Left renal pelvis (tissue), 4 donors: ENCODE data around the gene BBX. TPM values are rescaled to one million over a fixed set of nuclear protein-coding genes. Genes with fewer than 3 reads are reported as not detected.
"Not testable (repeated sequence)": the region's sequence is repeated elsewhere in the genome, so short reads cannot be mapped to it uniquely, and the experiment has no call there.

Experiments
- DNase-seq, 4 donors: peaks; one replicate each; pipeline ENCODE4 v3.0.0-alpha.2; 2013; ENCODE audit warnings: low read depth in 4 of 4, low spot score in 3 of 4
- polyA plus RNA-seq, 4 donors: library from polyadenylated mRNA; unstranded; fragments of 120-200 nt; gene quantifications; one replicate each; pipeline ENCODE4 v1.2.1, GENCODE V29; 2013; ENCODE audit not compliant: insufficient read length in 4 of 4

Gene BBX
- polyA plus RNA-seq, 4 donors = 57.8 to 77.8 (median 68.0) TPM

DNA sequence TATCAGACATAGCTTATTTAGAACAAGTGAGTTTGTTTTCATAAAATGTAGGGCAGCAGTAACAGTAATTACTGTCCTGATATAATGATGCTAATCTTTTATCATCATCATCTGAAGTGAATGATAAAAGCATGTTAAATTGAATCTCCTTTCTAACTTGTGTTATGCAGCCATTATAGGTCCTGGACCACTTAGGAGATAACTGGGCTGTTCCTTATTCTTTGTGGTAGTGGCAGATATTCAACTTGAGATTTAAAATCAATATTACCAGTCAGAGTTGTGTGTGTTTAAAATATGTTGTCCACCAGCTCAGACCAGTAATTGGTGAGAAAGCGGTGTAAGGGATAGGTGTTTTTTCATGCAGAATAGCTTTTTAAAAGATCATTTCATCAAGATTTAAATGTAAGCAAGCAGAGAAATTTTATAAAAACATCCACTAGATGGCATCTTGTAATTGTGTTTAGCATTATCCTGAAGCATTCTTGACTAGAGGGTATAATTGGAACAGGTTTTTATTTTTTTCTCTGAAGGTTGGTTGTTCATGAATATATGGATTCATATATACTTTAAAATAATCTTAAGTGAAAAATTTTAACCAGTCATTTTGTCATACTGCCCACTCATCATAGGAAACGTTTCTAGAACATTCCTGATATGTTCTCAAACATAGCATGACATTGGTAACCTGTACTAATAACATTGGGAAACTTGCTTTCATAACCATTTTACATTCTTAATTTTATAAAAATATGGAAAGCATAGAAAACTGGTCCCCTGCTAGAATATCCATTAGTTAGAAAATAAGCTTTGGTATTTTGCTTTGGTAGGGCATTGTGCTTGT is 153.9 kb downstream of the BBX start:
- DNase-seq = no peak

DNA sequence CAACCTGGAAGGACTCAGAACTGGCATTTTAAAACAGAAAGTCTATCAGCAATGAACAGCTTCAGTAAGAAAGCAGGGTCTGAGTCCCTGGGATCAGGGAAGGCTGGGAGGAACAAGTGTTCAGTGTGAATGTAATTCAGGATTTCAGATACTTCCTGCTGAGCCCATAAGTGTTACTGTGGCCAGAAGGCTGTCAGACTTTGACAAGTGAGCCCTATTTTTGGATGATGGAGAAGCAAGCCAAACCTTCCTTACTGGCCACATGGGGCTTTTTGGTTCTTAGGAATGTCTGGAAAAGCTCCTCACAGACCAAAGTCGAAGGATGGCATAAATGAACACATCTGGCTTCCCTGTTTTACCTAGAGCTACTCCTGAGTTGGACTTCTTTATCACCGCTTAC is 157.2 kb downstream of the BBX start:
- DNase-seq = no peak

DNA sequence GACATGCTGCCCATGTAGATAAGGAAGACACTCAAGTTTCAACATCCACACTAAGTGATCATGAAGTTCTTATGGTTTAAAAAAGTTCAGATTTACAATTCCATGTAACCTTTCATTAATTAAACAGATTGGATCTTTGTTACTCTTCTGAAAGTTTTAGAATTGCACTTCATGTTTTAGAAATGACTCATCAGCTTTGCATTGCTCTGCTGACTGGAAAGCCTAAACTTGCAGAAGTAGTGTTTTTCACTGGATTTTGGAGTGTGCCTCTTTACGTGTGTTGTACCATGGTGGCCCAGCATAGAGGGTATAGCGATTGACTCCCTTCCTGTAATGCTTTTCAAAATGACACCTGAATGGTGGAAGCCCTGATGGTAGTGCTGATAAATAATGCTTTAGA is 157.9 kb downstream of the BBX start:
- no peak for DNase-seq

DNA sequence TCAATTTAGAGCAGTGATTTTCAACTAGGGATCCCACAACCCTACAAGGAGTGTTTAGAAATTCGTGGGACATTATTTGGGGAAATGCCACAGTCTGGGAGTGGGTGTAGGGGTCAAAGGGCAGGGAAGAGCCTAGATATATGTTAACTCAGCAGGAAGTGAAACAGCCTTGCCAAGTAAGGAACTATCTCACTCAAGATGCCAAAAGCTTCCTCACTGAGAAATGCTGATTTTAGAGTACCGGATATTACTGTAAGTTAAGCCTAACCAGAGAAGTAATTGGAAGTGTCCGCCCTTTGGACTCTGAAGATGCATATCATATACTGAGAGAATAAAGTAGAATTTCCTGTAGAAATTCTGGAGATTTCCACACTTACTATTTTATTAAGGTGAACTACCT is 158.6 kb downstream of the BBX start:
- DNase-seq = no peak

DNA sequence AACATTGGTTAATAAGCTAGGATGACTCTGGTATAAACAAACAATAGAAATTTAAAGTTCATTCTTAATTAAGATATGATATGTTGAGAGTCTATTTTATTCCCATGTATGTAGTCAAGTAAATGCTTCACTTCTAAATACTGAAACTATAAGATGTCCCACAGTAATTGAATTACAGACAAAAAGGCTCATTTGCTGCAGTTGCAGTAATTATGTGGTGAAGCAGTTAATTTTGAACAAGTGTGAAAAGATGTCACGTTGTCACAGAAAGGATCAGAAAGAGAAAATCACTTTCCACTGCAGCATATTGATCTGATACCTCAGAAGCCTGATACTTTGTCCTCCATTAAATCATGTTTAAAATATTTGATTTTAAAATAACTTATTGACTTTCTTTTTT is 159.8 kb downstream of the BBX start:
- DNase-seq = no peak

DNA sequence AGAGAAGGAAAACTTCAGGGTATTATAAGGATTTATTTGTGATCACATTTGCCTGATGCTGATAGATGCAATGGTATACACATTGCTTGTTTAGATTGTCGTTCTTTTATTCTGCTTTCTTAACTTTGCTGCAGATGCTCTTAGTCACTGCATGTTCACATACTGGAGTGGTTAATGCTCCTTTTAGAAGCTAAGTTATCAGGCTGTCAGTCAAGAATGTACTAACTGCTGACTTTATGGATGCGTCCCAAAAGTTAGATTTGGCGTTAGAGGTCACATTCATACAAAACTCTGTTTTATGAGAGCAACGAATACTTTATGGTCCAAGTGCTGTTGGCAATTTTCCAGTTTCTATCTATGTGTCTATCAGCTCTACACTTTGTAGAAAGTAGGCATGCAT is 160.7 kb downstream of the BBX start:
- DNase-seq = no peak

DNA sequence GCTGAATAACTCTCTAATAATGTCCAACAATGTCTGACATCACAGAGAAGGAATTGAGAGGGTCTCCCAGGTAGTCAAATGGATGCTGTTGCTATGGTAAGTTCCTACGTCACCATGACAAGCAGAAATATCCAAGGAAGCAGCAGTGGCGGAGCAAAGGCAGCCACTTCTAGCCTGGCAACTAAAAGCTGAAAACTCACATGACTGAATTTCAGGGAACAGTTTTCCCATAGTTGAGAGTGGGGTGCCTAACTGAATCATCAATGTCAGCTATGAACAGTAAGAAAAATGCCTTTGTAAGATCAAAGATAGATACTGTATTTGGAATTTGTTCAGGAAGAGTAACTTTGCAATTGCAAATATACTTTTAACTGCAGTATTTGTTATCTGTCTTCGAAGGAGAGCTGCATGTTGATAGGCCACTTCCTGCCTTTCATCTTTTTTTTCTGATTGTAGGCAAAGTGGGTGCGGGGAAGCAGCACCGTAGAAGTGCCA is 161.7 kb downstream of the BBX start:
- no peak for DNase-seq

DNA sequence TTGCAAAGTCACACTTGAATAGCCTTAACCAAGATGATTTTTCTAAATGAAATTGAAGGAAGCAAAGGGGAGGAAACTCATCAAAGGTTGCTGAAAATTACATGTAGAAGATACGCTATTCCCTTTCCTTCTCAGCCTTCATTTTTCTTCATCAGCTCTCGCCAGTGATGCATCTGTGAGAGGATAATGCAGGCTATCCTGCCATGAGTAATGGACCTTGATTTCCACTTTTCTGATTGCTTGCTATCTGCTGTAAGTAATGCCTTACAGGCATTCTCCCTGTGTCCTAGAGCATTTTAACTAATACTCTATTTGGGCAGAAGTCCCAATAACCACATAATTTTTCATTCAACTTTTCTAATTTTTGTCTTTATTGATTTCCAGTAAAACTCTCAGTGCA is 162.6 kb downstream of the BBX start:
- DNase-seq = no peak

DNA sequence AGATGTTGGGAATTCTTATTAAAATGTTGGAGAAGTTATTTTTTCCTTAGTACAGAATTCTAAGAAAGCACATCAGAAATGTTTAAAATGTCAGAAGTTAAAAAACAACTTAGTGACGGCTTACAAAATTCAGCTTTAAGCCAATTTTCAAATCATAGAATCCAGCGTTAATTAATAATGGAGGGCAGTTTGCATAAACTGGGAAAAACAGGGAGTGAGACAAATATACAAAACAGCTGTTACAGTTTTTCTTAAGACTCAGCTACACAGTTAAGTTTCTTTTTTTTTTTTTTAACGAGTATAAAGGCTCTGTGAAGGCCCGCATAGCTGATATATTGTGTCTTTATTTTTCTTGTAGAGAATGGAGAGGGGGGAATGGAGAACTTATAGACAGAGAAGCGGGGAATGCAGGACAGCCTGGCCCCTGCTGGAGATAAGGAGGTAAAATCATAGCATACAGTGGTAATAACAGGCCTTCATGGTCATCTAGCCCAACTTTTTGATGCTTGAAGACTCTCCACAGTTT is 164.4 kb downstream of the BBX start:
- DNase-seq = no peak

DNA sequence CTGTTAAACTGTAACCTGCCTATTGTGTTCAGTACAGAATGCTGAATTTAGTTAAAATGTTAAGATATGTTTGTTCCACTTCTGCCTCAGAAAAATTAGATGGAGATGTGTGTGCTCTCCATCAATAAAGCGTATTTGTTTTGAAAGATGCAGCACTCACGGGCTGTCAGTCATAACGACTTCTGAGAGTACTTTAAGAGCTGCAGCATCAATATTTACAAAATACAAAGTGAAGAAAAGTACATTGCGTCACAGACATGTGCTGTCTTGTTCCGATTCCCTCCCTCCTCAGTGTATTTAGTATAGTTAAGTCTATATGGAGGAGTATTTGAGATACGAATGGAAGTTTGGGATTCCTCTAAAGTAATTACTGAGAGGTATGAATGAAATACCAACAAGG is 166.6 kb downstream of the BBX start:
- no peak for DNase-seq

DNA sequence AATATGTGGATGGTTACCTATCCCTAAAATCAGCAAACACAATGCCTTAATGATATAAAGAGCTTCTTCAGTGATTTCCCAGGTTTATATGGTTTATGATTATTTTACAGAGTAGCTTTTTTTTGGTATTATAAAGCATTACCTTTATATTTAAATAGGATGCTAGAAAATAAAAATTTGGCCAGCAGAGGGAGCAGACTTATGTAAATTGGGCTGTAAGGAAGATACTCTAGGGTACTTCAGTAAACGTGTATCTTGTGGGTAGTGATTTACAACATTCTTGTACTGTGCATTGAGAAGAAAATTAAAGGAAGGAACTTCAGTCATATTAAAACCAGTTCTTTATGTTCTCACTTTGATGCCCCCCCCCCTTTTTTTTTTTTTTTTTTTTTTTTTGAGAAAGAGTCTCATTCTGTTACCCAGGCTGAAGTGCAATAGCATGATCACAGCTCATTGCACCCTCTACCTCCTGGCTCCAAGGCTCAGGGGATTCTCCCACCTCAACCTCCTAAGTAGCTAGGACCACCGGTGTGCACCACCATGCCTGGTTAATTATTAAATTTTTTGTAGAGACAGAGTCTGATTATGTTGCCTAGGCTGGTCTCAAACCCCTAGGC is 167.9 kb downstream of the BBX start:
- peak in 2 of 4 donors; percentile 22 to 35 for DNase-seq

DNA sequence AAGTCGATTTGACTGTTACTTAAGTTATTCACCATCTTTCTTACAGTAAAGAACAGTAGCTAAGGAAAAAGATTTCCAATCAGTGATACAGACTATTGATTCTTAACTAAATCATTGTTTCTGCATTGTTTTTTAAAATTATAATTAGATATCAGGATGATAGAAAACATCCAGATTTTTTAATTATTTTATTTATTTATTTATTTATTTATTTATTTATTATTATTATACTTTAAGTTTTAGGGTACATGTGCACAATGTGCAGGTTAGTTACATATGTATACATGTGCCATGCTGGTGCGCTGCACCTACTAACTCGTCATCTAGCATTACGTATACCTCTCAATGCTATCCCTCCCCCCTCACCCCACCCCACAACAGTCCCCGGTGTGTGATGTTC is 169.2 kb downstream of the BBX start:
- DNase-seq = not testable (repeated sequence)

DNA sequence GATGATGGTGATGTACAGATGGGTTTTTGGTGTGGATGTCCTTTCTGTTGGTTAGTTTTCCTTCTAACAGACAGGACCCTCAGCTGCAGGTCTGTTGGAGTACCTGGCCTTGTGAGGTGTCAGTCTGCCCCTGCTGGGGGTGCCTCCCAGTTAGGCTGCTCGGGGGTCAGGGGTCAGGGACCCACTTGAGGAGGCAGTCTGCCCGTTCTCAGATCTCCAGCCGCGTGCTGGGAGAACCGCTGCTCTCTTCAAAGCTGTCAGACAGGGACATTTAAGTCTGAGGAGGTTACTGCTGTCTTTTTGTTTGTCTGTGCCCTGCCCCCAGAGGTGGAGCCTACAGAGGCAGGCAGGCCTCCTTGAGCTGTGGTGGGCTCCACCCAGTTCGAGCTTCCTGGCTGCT is 174.6 kb downstream of the BBX start:
- DNase-seq = not testable (repeated sequence)

DNA sequence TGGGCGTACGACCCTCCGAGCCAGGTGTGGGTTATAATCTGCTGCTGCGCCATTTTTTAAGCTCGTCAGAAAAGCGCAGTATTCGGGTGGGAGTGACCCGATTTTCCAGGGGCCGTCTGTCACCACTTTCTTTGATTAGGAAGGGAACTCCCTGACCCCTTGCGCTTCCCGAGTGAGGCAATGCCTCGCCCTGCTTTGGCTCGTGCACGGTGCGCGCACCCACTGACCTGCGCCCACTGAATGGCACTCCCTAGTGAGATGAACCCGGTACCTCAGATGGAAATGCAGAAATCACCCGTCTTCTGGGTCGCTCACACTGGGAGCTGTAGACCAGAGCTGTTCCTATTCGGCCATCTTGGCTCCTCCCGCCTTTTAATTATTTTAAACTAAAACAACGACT is 175.1 kb downstream of the BBX start:
- DNase-seq = not testable (repeated sequence)

DNA sequence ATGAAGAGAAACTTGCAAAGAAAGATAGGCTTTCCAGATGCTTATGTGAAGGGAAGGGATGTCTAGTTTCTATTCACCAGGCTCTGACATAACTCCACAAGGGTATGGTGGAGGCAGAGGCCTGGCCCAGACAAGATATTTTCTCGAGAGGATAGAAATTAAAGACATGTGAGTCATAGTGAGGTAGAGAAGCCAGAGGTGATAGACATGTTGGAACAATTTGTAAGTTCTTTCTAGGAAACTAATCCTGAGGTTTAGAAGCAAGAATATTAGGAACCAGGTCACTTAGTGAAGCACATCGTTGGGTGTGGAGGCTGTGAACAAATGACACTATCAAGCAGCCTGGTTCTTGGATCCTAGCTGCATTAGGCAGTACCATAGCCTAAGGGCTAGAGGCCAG is 176.9 kb downstream of the BBX start:
- DNase-seq = no peak

DNA sequence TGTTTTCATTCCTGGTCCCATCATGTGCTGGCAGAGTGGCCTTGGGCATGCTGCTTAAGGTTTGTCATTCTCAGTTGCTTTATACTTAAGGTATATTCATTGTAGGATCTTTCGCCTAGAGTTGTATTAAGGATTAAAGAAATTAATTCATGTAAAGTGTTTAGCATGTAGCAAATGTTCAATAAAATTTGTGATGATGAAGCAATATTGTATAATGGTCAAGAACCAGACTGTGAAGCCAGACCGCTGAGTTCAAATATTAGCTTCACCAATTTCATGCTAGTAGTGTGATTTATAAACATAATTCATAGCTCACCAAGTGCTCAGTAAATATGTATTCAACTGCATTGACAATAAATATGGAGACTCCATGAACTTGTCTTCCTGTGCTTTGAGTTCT is 178.5 kb downstream of the BBX start:
- DNase-seq = no peak

DNA sequence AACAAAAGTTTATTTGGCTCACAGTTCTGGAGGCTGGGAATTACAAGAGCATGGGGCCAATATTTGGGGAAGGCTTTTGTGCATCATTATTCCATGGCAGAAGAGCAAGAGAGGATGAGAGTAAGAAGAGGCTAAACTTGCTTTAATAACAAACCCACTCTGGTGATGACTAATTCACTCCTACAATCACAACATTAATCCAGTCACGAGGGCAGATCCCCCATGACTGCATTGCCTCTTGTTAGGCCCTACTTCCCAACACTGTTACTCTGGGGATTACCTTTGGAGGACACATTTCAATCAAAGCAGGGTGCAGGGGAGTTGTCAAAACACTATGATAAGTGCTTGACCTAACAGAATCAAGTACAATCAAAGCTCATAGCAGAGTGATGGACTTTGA is 181.7 kb downstream of the BBX start:
- DNase-seq = no peak

DNA sequence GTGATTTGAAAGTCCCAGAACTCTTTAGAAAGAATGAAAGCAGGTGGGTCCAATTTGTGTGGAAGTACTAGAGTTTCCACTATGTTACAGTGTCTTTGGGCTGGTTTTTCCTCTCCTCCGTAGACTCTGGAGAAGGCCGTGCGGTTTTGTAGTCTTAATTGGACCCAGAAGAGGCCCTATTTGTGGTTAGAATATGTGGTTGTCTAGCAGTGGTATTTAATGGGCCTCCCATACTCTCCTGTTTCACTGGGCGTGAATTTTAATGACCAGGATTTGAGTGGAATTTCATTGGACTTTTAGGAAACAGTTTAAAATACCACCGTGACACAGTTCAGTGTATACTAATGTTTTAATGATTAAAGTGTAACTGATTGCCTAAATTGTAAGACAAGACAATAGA is 182.3 kb downstream of the BBX start:
- DNase-seq = no peak

DNA sequence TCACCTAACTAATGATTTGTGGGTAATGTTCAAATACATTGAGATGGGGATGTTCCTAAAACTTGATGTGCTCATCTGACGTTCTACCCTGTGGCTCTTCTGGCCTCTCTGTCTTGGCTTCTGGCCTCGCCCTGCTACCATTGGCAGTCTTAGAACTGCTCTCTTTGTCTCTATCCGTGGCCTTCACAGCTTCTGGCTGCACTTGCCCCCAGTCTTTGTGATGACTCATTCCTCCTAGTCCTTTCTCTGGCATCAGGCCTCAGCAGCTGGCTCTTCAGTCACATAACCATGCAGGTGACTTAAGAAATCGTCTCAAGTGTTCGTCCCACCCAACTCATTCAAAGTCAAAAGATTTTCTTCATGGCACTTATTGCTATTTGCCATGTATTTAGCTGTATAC is 188.1 kb downstream of the BBX start:
- no peak for DNase-seq

DNA sequence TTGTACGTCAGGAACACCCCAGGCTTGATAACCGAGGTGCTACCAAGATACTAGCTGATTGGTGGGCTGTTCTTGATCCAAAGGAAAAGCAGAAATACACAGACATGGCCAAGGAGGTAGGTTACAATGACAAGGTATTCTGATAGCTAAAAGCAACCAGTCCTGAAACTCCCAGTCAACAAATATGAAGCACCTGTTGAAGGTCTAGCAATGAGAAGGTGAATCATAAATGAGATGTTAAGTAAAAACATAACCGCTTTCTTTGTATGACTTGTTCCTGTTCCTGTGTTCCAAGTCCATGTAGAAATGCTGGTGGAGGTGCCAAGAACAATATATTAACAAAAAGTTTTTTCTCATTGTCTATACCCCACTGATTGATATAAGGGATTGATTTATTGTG is 194.0 kb downstream of the BBX start:
- no peak for DNase-seq

DNA sequence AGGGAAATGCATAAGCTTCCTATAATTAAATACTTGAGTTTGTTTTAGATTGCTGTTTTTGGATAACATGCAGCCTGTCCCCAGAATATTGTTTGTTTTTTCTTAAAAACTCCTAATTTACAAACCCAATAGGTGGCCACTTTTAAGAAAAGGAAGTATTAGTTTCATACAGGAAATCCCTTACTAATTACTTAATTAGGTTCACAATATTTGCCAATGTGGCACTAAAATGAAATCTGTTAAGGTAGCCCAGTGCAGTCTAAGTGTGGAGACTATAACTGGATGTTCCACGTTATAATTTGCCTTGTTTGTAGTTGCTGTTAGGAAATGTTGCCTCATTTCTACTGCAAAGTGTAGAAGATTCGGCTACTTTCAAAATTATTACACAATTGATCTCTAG is 195.8 kb downstream of the BBX start:
- DNase-seq = no peak

DNA sequence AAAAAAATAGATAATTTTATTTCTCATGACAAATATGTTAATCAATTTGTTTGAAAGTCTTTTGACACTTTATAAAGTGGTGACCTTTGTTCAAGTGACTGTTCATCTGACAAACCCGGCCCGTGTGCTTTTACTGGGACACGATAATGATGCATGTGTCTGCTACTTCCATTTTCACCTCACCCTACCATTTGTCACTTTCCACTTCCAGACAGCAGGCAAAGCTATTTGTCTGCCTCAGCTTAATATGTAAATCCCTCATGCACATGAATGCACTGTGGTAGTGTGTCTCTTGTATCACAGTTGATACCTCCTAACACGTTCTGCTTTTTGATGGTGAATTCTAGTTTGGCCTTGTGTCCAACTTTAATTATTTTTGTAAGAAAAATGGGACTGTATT is 204.3 kb downstream of the BBX start:
- no peak for DNase-seq
